Panc1 (cell line): ENCODE results near the gene SLCO3A1. TPM values are rescaled to one million over a fixed set of nuclear protein-coding genes. Genes with fewer than 3 reads are reported as not detected.

ENCODE experiments used
- ATAC-seq: fragments of 200-7000 bp; cut with Tn5 transposase; 2 replicates; pipeline ENCODE4 v1.9.1; 2020; ENCODE audit warnings: mild to moderate bottlenecking, moderate library complexity
- BruUV-seq: library from RNA; stranded (reverse); fragments of 400-500 nt; replicated peaks from 2 replicates; lab custom pipeline; 2021; lab: Mats Ljungman, UMichigan
- CTCF ChIA-PET: fragments of 300-600 bp; sonication (Branson Sonifier 250); formaldehyde crosslinking; loops from one replicate; lab custom pipeline; 2022; ENCODE audit warnings: antibody characterized with exemption; lab: Charles Lee
- POLR2A ChIA-PET: fragments of 300-600 bp; sonication (Branson Sonifier 250); formaldehyde crosslinking; loops from one replicate; lab custom pipeline; 2022; ENCODE audit warnings: antibody characterized with exemption; lab: Charles Lee
- DNase-seq: peaks from one replicate; pipeline ENCODE4 v3.0.0-alpha.2; 2010; ENCODE audit warnings: low read depth, low spot score
- H3K27ac ChIP-seq: 2 replicates; pipeline ENCODE4 v1.5.1; 2011; ENCODE audit warnings: mild to moderate bottlenecking, low read length, inconsistent platforms
- H3K27me3 ChIP-seq: fragments of 200-500 bp; sonication (Bioruptor generic); 2 replicates; pipeline ENCODE4 v1.6.0; 2014; ENCODE audit warnings: low read length, inconsistent platforms; ENCODE audit not compliant: control insufficient read depth, insufficient read depth
- H3K36me3 ChIP-seq: fragments of 200-500 bp; sonication (Bioruptor generic); 2 replicates; pipeline ENCODE4 v1.5.1; 2014; ENCODE audit warnings: inconsistent platforms, mild to moderate bottlenecking, low read length, moderate library complexity; ENCODE audit not compliant: control insufficient read depth, insufficient read depth
- H3K4me1 ChIP-seq: 2 replicates; pipeline ENCODE4 v1.5.1; 2011; ENCODE audit warnings: inconsistent platforms, mild to moderate bottlenecking, low read length, moderate library complexity; ENCODE audit not compliant: control insufficient read depth, insufficient read depth
- H3K4me3 ChIP-seq, 2 experiments: 2 replicates each; pipeline ENCODE4 v1.5.1; 2011 to 2012; ENCODE audit warnings: low read depth in 2 of 2, low read length in 2 of 2, mild to moderate bottlenecking in 2 of 2, inconsistent platforms in 1 of 2, moderate library complexity in 1 of 2
- H3K9me3 ChIP-seq: fragments of 200-500 bp; sonication (Bioruptor generic); 2 replicates; pipeline ENCODE4 v1.5.1; 2014; ENCODE audit warnings: low read depth, mild to moderate bottlenecking, inconsistent platforms, low read length, moderate library complexity; ENCODE audit not compliant: control insufficient read depth, insufficient read depth
- CTCF ChIP-seq: fragments of 450-650 bp; IDR thresholded peaks from 2 replicates; pipeline ENCODE4 v1.5.1; 2017; ENCODE audit warnings: mild to moderate bottlenecking
- POLR2AphosphoS5 ChIP-seq: IDR thresholded peaks from 2 replicates; pipeline ENCODE4 v1.6.1; 2012; ENCODE audit warnings: mild to moderate bottlenecking, low read depth, low read length, moderate library complexity
- REST ChIP-seq, 2 experiments: IDR thresholded peaks; 2 replicates each; pipeline ENCODE4 v1.6.1; 2011 to 2012; ENCODE audit warnings: low read depth in 2 of 2, control low read depth in 1 of 2, low read length in 1 of 2, mild to moderate bottlenecking in 1 of 2, moderate library complexity in 1 of 2; ENCODE audit not compliant: insufficient read depth in 1 of 2
- SIN3A ChIP-seq: IDR thresholded peaks from 2 replicates; pipeline ENCODE4 v1.6.1; 2012; ENCODE audit warnings: low read depth, mild to moderate bottlenecking, low read length, moderate library complexity, borderline replicate concordance; ENCODE audit not compliant: insufficient read depth
- TCF7L2 ChIP-seq: IDR thresholded peaks from 2 replicates; pipeline ENCODE4 v1.6.1; 2011; ENCODE audit warnings: mild to moderate bottlenecking, low read depth, low read length, inconsistent platforms
- in situ Hi-C: cut with HindIII; loops from 2 replicates; pipeline ENCODE4 v1.10.0; 2016; ENCODE audit warnings: low sequenced_read_pairs, low pct_unique_long_range_greater_than_20kb
- intact Hi-C: fragments of 100-400 bp; cut with micrococcal nuclease; formaldehyde crosslinking; loops from one replicate; pipeline ENCODE4 v1.10.0; 2022; ENCODE audit not compliant: unreplicated experiment
- total RNA-seq: library from RNA; stranded (reverse); gene quantifications from one replicate; pipeline ENCODE4 v1.2.1, GENCODE V29; 2021; ENCODE audit not compliant: unreplicated experiment

The SLCO3A1 gene
- total RNA-seq, 1 experiment from 2014 or later: 20.6 TPM

DNA sequence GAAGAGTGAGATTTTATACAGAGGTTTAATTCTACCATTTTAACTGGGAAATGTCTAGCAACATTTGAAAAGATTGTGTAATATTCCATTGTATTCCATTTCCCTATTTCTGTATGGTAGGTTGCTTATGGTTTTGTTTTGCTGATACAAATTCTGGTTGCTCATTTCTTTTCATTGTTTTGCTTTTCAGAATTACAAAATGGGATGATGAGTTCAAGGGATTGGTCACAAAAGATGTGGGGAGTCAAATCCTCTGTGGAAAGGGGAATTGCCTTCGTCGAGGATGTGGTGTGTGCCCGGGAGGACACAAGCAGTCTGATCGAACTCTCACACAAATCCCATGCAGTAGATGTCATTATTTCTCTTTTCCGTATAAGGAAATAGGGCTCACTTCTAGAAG, 18.3 kb downstream of the SLCO3A1 start:
- no peak for TF ChIP-seq POLR2AphosphoS5
- no peak for TF ChIP-seq CTCF
- TF ChIP-seq TCF7L2: no peak
- TF ChIP-seq REST (IDR thresholded peaks at IDR 0.05; ENCODE audit: insufficient read depth in 1 of 2, low read depth in 2 of 2, low read length in 1 of 2): no peak
- TF ChIP-seq SIN3A: no peak
- Histone ChIP-seq H3K27me3 (no peaks in the 10 kb centered on the region), H3K4me3 (no peak overlapping the region), H3K36me3 (no peaks in the 10 kb centered on the region), H3K27ac (no peak overlapping the region), H3K9me3 (no peaks in the 10 kb centered on the region), H3K4me1 (peaks cover 13% of the 10 kb centered on the region)
- in situ Hi-C loops (no loop called here), intact Hi-C loops (no loop called here)
- no TSS peak for BruUV-seq
- no peak for DNase-seq
- ChIA-PET POLR2A (interaction anchor here (0.6 kb wide), 1 partner anchor 12 kb away, joined by 9 read pairs; no protein-coding TSS in a partner anchor), CTCF (no interaction called here)
- no peak for ATAC-seq

GRCh38 chr15:91872356-91873137, 19.0 kb downstream of the SLCO3A1 start:
- Histone ChIP-seq H3K4me3 (no peak overlapping the region), H3K4me1 (peaks cover 6% of the 10 kb centered on the region), H3K36me3 (no peaks in the 10 kb centered on the region), H3K27me3 (no peaks in the 10 kb centered on the region), H3K9me3 (no peaks in the 10 kb centered on the region), H3K27ac (no peak overlapping the region)
- TF ChIP-seq CTCF: no peak
- TF ChIP-seq REST (IDR thresholded peaks at IDR 0.05; ENCODE audit: insufficient read depth in 1 of 2, low read depth in 2 of 2, low read length in 1 of 2): no peak
- TF ChIP-seq TCF7L2: no peak
- TF ChIP-seq SIN3A: no peak
- no peak for TF ChIP-seq POLR2AphosphoS5
- ChIA-PET CTCF (no interaction called here), POLR2A (interaction anchor here (0.6 kb wide), 1 partner anchor 12 kb away, joined by 9 read pairs; no protein-coding TSS in a partner anchor)
- intact Hi-C loops: no loop called here
- in situ Hi-C loops: no loop called here
- ATAC-seq: no peak
- no peak for DNase-seq
- BruUV-seq: no TSS peak
